ENCODE data around the gene PLCXD1. TPM values are rescaled to one million over a fixed set of nuclear protein-coding genes. Genes with fewer than 3 reads are reported as not detected.
"Not testable (repeated sequence)": the region's sequence is repeated elsewhere in the genome, so short reads cannot be mapped to it uniquely, and the experiment has no call there.

The PLCXD1 gene
- total RNA-seq, 1 experiment from 2014 or later: 22.4 TPM

DNA sequence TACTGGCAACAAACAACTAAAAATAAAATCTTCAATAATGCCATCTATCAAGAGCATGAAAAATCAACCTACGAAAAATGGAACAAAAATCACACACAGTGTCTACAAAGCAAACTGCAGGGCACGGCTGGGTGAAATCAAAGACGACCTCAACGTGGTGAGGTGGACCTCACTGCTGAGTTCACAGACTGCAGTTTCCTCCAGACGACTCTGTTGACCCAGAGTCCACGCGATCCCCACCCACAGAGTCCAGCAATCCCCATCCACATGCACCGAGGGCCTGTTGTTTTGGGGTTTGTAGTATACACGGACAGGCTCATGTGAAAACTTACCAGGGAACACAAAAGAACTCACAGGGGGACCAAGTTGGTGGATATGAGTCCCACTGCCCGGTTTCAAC, 68.5 kb downstream of the PLCXD1 start:
- DNase-seq (ENCODE audit: low spot score): no peak

DNA sequence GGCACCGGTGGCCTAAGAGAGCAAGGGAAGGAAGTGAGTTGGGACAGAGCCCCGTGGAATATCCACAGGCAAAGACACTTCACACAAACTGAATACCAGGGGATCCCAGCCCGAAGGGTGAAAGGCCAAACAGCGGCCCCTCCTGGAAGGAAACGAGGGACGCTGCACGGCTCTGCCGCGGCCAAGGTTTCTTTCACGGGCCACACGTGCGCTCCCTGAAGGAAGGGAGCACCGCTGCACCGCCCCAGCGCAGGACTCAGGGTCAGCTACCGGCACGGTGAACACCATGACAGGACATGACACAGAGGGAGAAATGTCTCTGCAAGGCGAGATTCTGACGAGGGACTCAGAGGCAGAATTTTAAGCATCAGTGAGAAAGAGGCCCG, 69.0 kb downstream of the PLCXD1 start:
- no peak for DNase-seq (ENCODE audit: low spot score)

DNA sequence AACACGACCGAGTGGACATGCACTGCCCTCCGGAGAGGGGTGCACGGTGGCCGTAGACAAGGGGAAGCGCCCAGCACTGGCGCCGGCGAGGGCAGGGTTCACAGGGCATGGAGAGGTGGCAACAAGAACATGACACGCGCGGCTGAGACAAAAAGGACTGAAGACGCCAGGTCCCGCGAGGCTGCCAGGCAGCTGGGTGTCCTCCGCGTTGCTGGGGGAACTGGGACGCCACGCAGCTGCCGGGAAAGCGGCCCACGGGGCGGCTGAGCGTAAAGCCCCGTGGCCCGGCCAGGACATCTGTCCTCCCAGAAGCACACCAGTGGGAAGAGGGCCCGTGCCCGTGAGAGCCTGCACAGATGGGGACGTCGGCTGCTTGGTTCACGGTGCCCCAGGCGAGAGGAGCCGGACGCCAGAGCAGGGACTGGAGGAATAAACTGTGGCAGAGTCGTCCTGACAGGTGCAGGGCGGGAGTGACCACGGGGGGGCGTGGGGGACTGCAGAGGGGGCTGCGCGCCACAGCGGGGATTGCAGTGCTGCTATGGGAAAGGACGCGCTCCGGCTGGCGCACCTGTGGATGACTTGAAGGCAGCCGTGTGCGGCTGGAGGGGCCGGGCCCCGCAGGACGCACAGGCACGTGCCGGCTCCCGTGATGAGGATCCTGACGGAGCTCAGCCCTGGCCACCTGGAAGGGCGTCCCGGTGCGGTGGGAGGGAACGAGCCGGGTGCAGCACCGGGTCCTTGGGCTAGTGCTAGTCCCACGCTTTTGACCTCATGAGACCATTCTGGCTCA, 69.5 kb downstream of the PLCXD1 start:
- DNase-seq (ENCODE audit: low spot score): no peak

DNA sequence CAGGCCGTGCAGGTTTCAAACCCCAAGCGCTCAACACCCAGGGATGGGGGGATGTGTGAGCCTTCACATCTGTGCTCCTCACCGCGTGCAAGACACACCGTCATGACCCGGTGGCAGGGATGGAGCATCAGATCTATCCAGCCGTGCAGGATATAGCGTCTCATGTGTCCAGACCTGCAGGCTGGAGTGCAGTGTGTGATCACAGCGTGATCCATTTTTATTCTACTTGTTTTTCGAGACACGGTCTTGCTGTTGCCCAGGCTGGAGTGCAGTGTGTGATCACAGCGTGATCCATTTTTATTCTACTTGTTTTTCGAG, 70.1 kb downstream of the PLCXD1 start:
- DNase-seq (ENCODE audit: low spot score): not testable (repeated sequence)

DNA sequence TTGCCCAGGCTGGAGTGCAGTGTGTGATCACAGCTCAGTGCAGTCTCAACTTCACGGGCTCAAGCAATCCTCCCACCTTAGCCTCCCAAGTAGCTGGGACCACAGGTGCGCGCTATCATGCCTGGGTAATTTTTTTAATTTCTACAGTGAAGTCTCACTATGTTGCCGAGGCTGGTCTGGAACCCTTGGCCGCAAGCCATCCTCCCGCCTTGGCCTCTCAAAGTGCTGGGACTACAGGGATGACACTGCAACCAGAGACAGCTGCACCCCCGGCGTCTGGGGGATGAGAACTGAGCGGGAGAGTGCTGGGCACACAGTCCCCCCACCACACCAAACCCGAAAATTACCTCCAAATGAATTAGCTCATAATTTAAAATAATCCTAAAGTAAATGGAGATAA, 70.6 kb downstream of the PLCXD1 start:
- no peak for DNase-seq (ENCODE audit: low spot score)

DNA sequence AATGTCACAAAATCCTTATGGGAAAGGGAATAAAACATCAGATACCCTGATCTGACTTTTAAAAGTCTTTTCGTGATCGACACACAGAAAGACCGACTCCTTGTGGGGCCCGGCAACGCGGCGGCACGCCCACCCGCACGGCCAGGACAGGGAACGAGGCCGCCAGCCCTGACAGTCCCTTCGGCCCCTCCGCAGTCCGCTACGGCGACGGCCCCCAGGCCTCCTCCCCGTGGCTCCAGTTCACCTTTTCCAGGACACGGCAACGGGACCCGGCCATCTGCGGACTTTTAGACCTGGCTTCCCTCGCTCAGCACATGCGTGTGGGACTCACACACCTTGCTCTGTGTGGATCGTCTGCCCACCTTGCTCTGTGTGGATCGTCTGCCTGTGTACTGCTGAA, 71.0 kb downstream of the PLCXD1 start:
- DNase-seq (ENCODE audit: low spot score): no peak

DNA sequence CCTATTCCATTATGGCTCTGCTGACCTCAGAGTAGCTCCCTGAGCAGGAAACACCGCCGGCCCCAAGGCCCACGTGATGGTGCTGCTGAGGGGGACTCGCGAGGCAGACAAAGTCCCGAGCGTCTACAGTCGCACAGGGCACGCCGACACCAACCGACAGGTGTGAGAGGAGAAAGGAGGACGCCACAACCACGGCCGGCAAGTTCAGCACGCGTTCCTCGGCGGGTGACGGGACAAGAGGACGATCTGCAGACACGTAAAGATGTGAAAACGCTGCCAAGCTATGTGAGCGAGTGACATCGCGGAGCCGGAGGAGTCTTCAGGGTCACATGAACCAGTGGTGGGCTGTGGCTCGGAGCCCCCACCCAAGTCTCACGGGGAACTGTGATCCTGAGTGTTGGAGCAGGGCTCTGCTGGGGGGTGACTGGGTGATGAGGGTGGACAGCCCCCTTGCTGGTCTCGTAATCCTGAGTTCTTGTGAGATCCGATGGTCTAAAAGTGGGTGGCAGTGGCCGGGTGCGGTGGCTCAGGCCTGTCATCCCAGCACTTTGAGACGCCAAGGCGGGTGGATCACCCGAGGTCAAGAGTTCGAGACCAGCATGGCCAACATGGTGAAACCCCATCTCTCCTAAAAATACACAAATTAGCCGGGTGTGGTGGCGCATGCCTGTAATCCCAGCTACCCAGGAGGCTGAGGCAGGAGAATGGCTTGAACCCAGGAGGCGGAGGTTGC, 71.6 kb downstream of the PLCXD1 start:
- DNase-seq (ENCODE audit: low spot score): no peak

Other genes starting within 250 kb of the PLCXD1 start
- gene GTPBP6, start 37.4 kb downstream of the PLCXD1 start, total RNA-seq (2014; rRNA removed; shearing (Covaris generic)): 62.6 and 67.0 TPM in 2 replicates
- gene PPP2R3B, start 105.5 kb downstream of the PLCXD1 start, total RNA-seq (2014; rRNA removed; shearing (Covaris generic)): 28.7 and 30.4 TPM in 2 replicates